Ammon's horn (tissue), 1 donor: ENCODE results near the gene FAM135A.
"Not testable (repeated sequence)": the region's sequence is repeated elsewhere in the genome, so short reads cannot be mapped to it uniquely, and the experiment has no call there.

Experiments
- DNase-seq: peaks from one replicate; pipeline ENCODE4 v3.0.0-alpha.2; 2016; ENCODE audit warnings: low spot score

The FAM135A gene

GRCh38 chr6:70459699-70460098 is 46.4 kb downstream of the FAM135A start:
- not testable (repeated sequence) for DNase-seq

- DNase-seq = no peak
Measured at GRCh38 chr6:70470016-70470415, 56.7 kb downstream of the FAM135A start.

GRCh38 chr6:70470510-70470909 is 57.2 kb downstream of the FAM135A start:
- not testable (repeated sequence) for DNase-seq

GRCh38 chr6:70474751-70475150 is 61.4 kb downstream of the FAM135A start:
- no peak for DNase-seq

- no peak for DNase-seq
Measured at GRCh38 chr6:70479236-70479635, 65.9 kb downstream of the FAM135A start.

- DNase-seq = not testable (repeated sequence)
Measured at GRCh38 chr6:70486638-70487037, 73.3 kb downstream of the FAM135A start.

GRCh38 chr6:70489364-70489763 is 76.1 kb downstream of the FAM135A start:
- DNase-seq = no peak

- no peak for DNase-seq
Measured at GRCh38 chr6:70494833-70495232, 81.5 kb downstream of the FAM135A start.

GRCh38 chr6:70495790-70496189 is 82.5 kb downstream of the FAM135A start:
- DNase-seq = not testable (repeated sequence)

GRCh38 chr6:70502484-70502883 is 89.2 kb downstream of the FAM135A start:
- no peak for DNase-seq

- no peak for DNase-seq
Measured at GRCh38 chr6:70503813-70504465, 90.6 kb downstream of the FAM135A start.

GRCh38 chr6:70506321-70506720 is 93.0 kb downstream of the FAM135A start:
- DNase-seq = no peak

GRCh38 chr6:70507161-70507560 is 93.9 kb downstream of the FAM135A start:
- DNase-seq = no peak

- no peak for DNase-seq
Measured at GRCh38 chr6:70508953-70509352, 95.6 kb downstream of the FAM135A start.

GRCh38 chr6:70510600-70510999 is 97.3 kb downstream of the FAM135A start:
- no peak for DNase-seq

GRCh38 chr6:70518723-70519122 is 105.4 kb downstream of the FAM135A start:
- no peak for DNase-seq

- no peak for DNase-seq
Measured at GRCh38 chr6:70520575-70520974, 107.3 kb downstream of the FAM135A start.

GRCh38 chr6:70524721-70525286 is 111.5 kb downstream of the FAM135A start:
- DNase-seq = no peak

GRCh38 chr6:70527071-70527737 is 113.9 kb downstream of the FAM135A start:
- no peak for DNase-seq

- no peak for DNase-seq
Measured at GRCh38 chr6:70530023-70530422, 116.7 kb downstream of the FAM135A start.

- no peak for DNase-seq
Measured at GRCh38 chr6:70531133-70531532, 117.8 kb downstream of the FAM135A start.

GRCh38 chr6:70537266-70537665 is 124.0 kb downstream of the FAM135A start:
- no peak for DNase-seq

- DNase-seq = no peak
Measured at GRCh38 chr6:70538376-70538775, 125.1 kb downstream of the FAM135A start.
